ENCODE data around the gene SH2D2A. TPM values are rescaled to one million over a fixed set of nuclear protein-coding genes. Genes with fewer than 3 reads are reported as not detected.
A peak's percentile ranks its signal among the peaks of the same experiment; 100 is the strongest.

Gene SH2D2A
- total RNA-seq, 2 experiments from 2014 or later: 157 to 205 TPM

- Mint-ChIP-seq H3K9me3 (ENCODE audit: low read depth) (no peaks in the 10 kb centered on the region), H3K27ac (no peak overlapping the region), H3K4me3 (peak overlapping the region; percentile 29), H3K4me1 (peaks cover 26% of the 10 kb centered on the region), H3K27me3 (peaks cover 67% of the 10 kb centered on the region), H3K36me3 (no peaks in the 10 kb centered on the region)
- CTCF ChIA-PET: interaction anchor here (1.0 to 7.0 kb wide), 3 partner anchors 15 to 119 kb away, joined by 3 to 64 read pairs (median 9); partner anchors contain the start of genes INSRR and NTRK1
- peak; percentile 56 for DNase-seq
- peak; percentile 48 for ATAC-seq
Observed at GRCh38 chr1:156845055-156845952, 28.7 kb upstream of the SH2D2A start.

GRCh38 chr1:156844638-156845037 lies 28.0 kb upstream of the SH2D2A start:
- peaks cover 67% of the 10 kb centered on the region for H3K27me3 Mint-ChIP-seq
- no peak for DNase-seq
- H3K36me3 Mint-ChIP-seq: no peaks in the 10 kb centered on the region
- no peaks in the 10 kb centered on the region for H3K9me3 Mint-ChIP-seq (ENCODE audit: low read depth)
- no peak overlapping the region for H3K27ac Mint-ChIP-seq
- CTCF ChIA-PET: interaction anchor here (1.6 kb wide), 1 partner anchor 16 kb away, joined by 9 read pairs; the partner anchor contains the start of gene NTRK1
- peaks cover 26% of the 10 kb centered on the region for H3K4me1 Mint-ChIP-seq
- H3K4me3 Mint-ChIP-seq: no peak overlapping the region
- no peak for ATAC-seq

GRCh38 chr1:156844102-156844501 lies 27.5 kb upstream of the SH2D2A start:
- H3K27me3 Mint-ChIP-seq: peaks cover 67% of the 10 kb centered on the region
- CTCF ChIA-PET: interaction anchor here (1.0 to 1.6 kb wide), 2 partner anchors 16 to 46 kb away, joined by 3 to 9 read pairs; partner anchors contain the start of gene NTRK1
- H3K4me1 Mint-ChIP-seq: peaks cover 23% of the 10 kb centered on the region
- H3K9me3 Mint-ChIP-seq (ENCODE audit: low read depth): no peaks in the 10 kb centered on the region
- ATAC-seq (no peak), DNase-seq (no peak)
- no peaks in the 10 kb centered on the region for H3K36me3 Mint-ChIP-seq
- H3K27ac Mint-ChIP-seq: no peak overlapping the region
- no peak overlapping the region for H3K4me3 Mint-ChIP-seq

- H3K4me3 Mint-ChIP-seq: no peak overlapping the region
- CTCF ChIA-PET: interaction anchor here (1.0 to 1.2 kb wide), 3 partner anchors 17 to 85 kb away, joined by 3 to 4 read pairs (median 3); no protein-coding TSS in a partner anchor
- no peak overlapping the region for H3K27ac Mint-ChIP-seq
- H3K36me3 Mint-ChIP-seq: no peaks in the 10 kb centered on the region
- DNase-seq (no peak), ATAC-seq (no peak)
- H3K27me3 Mint-ChIP-seq: peaks cover 63% of the 10 kb centered on the region
- peaks cover 17% of the 10 kb centered on the region for H3K4me1 Mint-ChIP-seq
- H3K9me3 Mint-ChIP-seq (ENCODE audit: low read depth): no peaks in the 10 kb centered on the region
Observed at GRCh38 chr1:156842618-156843300, 26.1 kb upstream of the SH2D2A start.

- Mint-ChIP-seq H3K4me1 (peaks cover 28% of the 10 kb centered on the region), H3K9me3 (ENCODE audit: low read depth) (no peaks in the 10 kb centered on the region), H3K27ac (no peak overlapping the region), H3K36me3 (no peaks in the 10 kb centered on the region), H3K4me3 (no peak overlapping the region), H3K27me3 (peaks cover 49% of the 10 kb centered on the region)
- no peak for ATAC-seq
- DNase-seq: no peak
- CTCF ChIA-PET: interaction anchor here (0.9 to 2.3 kb wide), 8 partner anchors 8 to 152 kb away, joined by 3 to 14 read pairs (median 4); partner anchors contain the start of genes INSRR and NTRK1
Observed at GRCh38 chr1:156841295-156841855, 24.7 kb upstream of the SH2D2A start.

- Mint-ChIP-seq H3K9me3 (ENCODE audit: low read depth) (no peaks in the 10 kb centered on the region), H3K27me3 (peaks cover 46% of the 10 kb centered on the region), H3K4me3 (no peak overlapping the region), H3K27ac (no peak overlapping the region), H3K36me3 (no peaks in the 10 kb centered on the region), H3K4me1 (peaks cover 33% of the 10 kb centered on the region)
- CTCF ChIA-PET: interaction anchor here (0.9 to 2.3 kb wide), 8 partner anchors 9 to 151 kb away, joined by 3 to 14 read pairs (median 4); partner anchors contain the start of genes INSRR and NTRK1
- no peak for ATAC-seq
- no peak for DNase-seq
Observed at GRCh38 chr1:156840898-156841279, 24.2 kb upstream of the SH2D2A start.

GRCh38 chr1:156840186-156840897 lies 23.7 kb upstream of the SH2D2A start:
- no peak overlapping the region for H3K4me3 Mint-ChIP-seq
- CTCF ChIA-PET: interaction anchor here (1.0 to 5.3 kb wide), 8 partner anchors 9 to 151 kb away, joined by 3 to 48 read pairs (median 5); partner anchors contain the start of genes INSRR, NTRK1 and SH2D2A
- no peaks in the 10 kb centered on the region for H3K36me3 Mint-ChIP-seq
- peaks cover 35% of the 10 kb centered on the region for H3K4me1 Mint-ChIP-seq
- no peak overlapping the region for H3K27ac Mint-ChIP-seq
- DNase-seq (no peak), ATAC-seq (no peak)
- H3K9me3 Mint-ChIP-seq (ENCODE audit: low read depth): no peaks in the 10 kb centered on the region
- H3K27me3 Mint-ChIP-seq: peaks cover 42% of the 10 kb centered on the region

GRCh38 chr1:156839426-156840109 lies 22.9 kb upstream of the SH2D2A start:
- DNase-seq (no peak), ATAC-seq (no peak)
- Mint-ChIP-seq H3K36me3 (no peaks in the 10 kb centered on the region), H3K9me3 (ENCODE audit: low read depth) (no peaks in the 10 kb centered on the region), H3K4me1 (peaks cover 33% of the 10 kb centered on the region), H3K4me3 (no peak overlapping the region), H3K27me3 (peaks cover 34% of the 10 kb centered on the region), H3K27ac (no peak overlapping the region)
- CTCF ChIA-PET: interaction anchor here (0.6 to 8.4 kb wide), 29 partner anchors 9 to 1494 kb away, joined by 3 to 233 read pairs (median 7); partner anchors contain the start of genes INSRR, NTRK1, PEAR1 and SH2D2A

GRCh38 chr1:156838972-156839371 lies 22.3 kb upstream of the SH2D2A start:
- Mint-ChIP-seq H3K27me3 (peaks cover 28% of the 10 kb centered on the region), H3K27ac (no peak overlapping the region), H3K4me3 (no peak overlapping the region), H3K36me3 (no peaks in the 10 kb centered on the region), H3K9me3 (ENCODE audit: low read depth) (no peaks in the 10 kb centered on the region), H3K4me1 (peaks cover 37% of the 10 kb centered on the region)
- peak; percentile 66 for DNase-seq
- CTCF ChIA-PET: interaction anchor here (0.6 to 8.4 kb wide), 38 partner anchors 10 to 1493 kb away, joined by 3 to 233 read pairs (median 5); partner anchors contain the start of genes INSRR, ISG20L2, NTRK1 and PEAR1
- ATAC-seq: peak; percentile 60

- ATAC-seq (no peak), DNase-seq (no peak)
- H3K27ac Mint-ChIP-seq: no peak overlapping the region
- H3K9me3 Mint-ChIP-seq (ENCODE audit: low read depth): no peaks in the 10 kb centered on the region
- no peak overlapping the region for H3K4me3 Mint-ChIP-seq
- CTCF ChIA-PET: interaction anchor here (0.7 to 8.4 kb wide), 16 partner anchors 9 to 219 kb away, joined by 3 to 233 read pairs (median 18); partner anchors contain the start of genes INSRR, MRPL24, NTRK1 and SH2D2A
- H3K4me1 Mint-ChIP-seq: peaks cover 42% of the 10 kb centered on the region
- H3K36me3 Mint-ChIP-seq: no peaks in the 10 kb centered on the region
- H3K27me3 Mint-ChIP-seq: peaks cover 12% of the 10 kb centered on the region
Observed at GRCh38 chr1:156836892-156837291, 20.2 kb upstream of the SH2D2A start.

- peaks cover 42% of the 10 kb centered on the region for H3K4me1 Mint-ChIP-seq
- peaks cover 14% of the 10 kb centered on the region for H3K27me3 Mint-ChIP-seq
- H3K27ac Mint-ChIP-seq: peak overlapping the region; percentile 54
Observed at GRCh38 chr1:156836041-156836654, 19.5 kb upstream of the SH2D2A start.

More at GRCh38 chr1:156836041-156836654, 19.5 kb upstream of the SH2D2A start:
- no peak overlapping the region for H3K4me3 Mint-ChIP-seq
- peak; percentile 52 for ATAC-seq
- peak; percentile 63 for DNase-seq
- CTCF ChIA-PET: interaction anchor here (0.7 to 8.4 kb wide), 10 partner anchors 8 to 146 kb away, joined by 3 to 233 read pairs (median 22); partner anchors contain the start of genes INSRR, MRPL24, NTRK1 and SH2D2A
- H3K9me3 Mint-ChIP-seq (ENCODE audit: low read depth): no peaks in the 10 kb centered on the region
- H3K36me3 Mint-ChIP-seq: no peaks in the 10 kb centered on the region
